ELR (cell line): ENCODE results near the gene BRME1.
A peak's percentile ranks its signal among the peaks of the same experiment; 100 is the strongest.
"Not testable (repeated sequence)": the region's sequence is repeated elsewhere in the genome, so short reads cannot be mapped to it uniquely, and the experiment has no call there.

Source experiments
- DNase-seq: peaks from one replicate; pipeline ENCODE4 v3.0.0-alpha.2; 2015; ENCODE audit warnings: low read depth

BRME1 gene

GRCh38 chr19:13926010-13926409 lies 20.1 kb upstream of the BRME1 start:
- no peak for DNase-seq

- no peak for DNase-seq
These were observed 17.5 kb upstream of the BRME1 start for GRCh38 chr19:13923194-13923987.

DNA sequence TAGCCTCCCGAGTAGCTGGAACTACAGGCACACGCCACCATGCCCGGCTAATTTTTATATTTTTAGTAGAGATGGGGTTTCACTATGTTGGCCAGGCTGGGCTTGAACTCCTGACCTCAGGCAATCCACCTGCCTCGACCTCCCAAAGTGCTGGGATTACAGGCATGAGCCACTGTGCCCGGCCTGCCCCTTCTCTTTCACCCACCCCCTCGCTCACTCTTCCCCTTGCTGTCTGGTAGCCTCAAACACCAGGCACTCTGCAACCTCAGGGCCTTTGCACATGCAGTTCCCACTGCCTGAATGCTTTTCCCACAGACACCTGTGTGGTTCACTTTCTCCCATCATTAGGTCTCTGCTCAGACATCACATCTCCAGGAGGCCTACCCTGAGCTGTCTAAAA lies 16.2 kb upstream of the BRME1 start:
- not testable (repeated sequence) for DNase-seq

GRCh38 chr19:13920940-13921747 lies 15.2 kb upstream of the BRME1 start:
- DNase-seq, result peak; percentile 71

DNA sequence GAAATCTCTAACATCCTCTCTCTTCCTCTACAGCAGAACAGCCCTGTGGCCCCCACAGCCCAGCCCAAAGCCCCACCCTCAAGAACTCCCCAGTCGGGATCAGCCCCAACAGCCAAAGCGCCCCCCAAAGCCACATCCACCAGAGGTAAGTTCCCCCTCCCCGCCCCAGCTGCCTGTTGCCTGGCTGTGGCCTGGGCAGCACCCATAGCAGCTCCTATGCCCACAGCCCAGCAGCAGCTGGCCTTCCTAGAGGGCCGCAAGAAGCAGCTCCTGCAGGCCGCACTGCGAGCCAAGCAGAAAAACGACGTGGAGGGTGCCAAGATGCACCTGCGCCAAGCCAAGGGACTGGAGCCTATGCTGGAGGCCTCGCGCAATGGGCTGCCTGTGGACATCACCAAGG lies 14.6 kb upstream of the BRME1 start:
- no peak for DNase-seq

DNA sequence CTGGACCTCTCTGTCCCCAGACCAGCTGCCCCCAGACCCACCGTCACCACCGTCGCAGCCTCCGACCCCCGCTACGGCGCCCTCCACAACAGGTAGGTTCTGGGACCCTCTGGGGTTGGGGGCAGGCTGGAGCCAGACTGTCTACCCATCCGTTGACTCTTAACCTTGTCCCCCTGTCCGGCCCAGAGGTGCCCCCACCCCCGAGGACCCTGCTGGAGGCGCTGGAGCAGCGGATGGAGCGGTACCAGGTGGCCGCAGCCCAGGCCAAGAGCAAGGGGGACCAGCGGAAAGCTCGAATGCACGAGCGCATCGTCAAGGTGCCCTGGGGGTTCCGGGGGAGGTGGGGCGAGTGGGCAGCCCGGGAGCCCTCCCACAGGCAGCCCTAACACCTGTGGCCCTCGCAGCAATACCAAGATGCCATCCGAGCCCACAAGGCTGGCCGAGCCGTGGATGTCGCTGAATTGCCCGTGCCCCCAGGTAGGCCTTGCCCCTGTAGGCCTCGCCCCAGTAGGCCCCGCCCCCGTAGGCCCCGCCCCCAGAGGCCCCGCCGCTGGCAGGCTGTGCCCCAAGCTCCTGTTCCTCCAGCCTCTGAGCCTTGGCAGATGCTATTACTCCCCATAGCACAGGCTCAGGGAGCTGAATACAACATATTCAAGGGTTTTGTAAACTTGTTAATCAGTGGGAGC lies 13.0 kb upstream of the BRME1 start:
- DNase-seq, result no peak

DNA sequence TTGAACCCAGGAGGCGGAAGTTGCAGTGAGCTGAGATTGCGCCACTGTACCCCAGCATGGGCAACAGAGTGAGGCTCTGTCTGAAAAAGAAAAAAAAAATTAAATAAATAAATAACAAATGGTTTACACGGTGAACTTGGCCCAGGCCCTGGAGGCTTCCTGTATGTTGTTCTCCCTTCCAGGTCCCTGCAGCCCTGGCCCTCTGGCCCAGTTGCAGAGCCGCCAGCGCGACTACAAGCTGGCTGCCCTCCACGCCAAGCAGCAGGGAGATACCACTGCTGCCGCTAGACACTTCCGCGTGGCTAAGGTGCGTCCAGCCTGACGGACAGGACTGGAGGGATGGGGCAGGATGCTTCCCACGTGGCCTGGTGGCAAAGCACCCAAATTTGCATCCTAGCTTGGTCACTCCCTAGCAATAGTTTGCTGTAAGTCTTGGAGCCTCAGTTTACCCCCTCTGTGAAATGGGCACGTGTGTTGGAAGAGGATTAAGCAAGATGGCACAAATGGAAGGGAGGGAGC lies 12.0 kb upstream of the BRME1 start:
- DNase-seq, result no peak

GRCh38 chr19:13914777-13915176 lies 8.9 kb upstream of the BRME1 start:
- no peak for DNase-seq

- no peak for DNase-seq
These were observed 7.4 kb upstream of the BRME1 start for GRCh38 chr19:13913352-13913751.

DNA sequence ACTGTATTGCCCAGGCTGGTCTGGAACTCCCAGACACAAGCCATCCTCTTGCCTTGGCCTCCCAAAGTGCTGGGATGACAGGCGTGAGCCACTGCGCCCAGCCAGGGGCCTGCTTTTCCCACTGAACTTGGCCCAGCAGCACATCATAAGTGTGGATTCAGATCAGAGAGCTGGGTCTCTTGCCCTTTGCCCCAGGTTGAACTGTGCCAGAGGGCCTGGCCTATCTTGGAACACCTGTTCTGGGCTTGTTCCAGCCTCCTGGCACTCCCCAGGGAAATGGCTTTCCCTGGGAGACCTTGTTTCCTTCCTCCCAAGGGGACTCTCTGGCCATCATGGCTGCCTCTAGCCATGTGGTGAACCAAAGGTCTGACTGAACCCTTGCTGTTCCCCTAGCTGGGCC lies 3.5 kb upstream of the BRME1 start:
- no peak for DNase-seq

DNA sequence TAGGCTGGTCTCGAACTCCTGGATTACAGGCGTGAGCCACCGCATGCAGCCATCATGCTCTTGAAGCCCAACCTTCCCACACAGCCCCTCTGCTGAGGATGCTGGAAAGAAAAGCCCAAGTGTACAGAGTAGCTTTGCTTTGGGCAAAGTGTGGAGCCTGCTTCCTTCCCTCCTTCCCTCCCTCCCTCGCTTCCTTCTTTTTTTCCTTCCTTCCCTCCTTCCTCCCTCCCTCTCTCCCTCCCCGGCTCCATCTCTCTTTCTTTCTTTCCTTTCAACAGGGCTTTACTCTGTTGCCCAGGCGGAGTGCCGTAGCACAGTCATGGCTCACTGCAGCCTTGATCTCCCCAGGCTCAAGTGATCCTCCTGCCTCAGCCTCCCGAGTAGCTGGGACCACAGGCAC lies 2.8 kb upstream of the BRME1 start:
- DNase-seq, result no peak

- no peak for DNase-seq
These were observed 993 bp upstream of the BRME1 start for GRCh38 chr19:13906910-13907309.

GRCh38 chr19:13906521-13906904 lies 596 bp upstream of the BRME1 start:
- DNase-seq, result peak; percentile 22

DNA sequence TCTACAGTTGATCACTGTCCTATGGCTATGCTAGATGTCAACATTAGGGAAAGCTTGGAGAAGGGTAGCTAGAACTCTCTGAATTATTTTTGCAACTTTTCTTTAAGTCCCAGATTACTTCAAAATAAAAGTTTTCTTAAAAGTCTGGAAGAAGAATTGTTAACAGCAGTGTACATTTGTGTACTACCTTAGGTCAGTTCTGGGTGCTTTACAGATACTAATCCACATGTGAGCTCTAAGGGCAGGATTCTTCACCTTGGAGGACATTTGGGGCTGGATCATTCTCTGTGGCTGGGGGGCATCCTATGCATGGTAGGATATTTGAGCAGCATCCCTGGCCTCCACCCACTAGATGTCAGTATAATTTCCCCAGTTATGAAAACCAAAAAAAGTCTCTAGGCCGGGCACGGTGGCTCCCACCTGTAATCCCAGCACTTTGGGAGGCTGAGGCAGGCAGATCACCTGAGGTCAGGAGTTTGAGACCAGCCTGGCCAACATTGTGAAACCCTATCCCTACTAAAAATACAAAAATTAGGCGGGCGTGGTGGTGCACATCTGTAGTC lies 2.8 kb downstream of the BRME1 start:
- DNase-seq, result peak; percentile 37

DNA sequence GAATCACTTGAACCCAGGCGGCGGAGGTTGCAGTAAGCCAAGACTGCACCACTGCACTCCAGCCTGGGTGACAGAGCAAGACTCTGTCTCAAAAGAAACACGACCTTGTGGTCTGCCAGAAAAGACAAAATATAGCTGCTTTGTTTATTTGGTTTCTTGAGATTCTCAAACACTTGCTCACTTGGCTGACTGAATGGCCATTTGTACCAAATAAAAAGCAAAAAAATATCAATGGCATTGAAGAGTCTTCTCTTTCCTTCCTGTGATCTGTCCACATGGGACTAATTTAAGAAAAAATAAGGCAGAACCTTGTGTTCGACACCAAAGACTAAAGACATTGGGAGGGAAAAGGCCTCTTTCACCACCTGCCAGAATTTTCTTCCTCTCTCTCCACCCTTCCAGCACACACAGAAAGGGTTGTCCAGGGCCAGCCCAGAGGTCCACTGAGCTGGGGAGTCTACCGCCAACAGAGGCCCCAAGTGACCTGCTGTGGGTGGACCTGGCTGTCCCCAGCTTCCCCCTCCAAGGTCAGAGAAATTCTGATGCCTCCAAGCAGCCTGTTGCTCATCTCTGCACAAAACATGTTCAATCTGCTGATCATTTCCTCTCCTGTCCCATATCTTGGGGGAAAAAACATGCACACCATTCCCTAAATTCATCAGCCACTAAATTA lies 5.9 kb downstream of the BRME1 start:
- DNase-seq, result no peak

DNA sequence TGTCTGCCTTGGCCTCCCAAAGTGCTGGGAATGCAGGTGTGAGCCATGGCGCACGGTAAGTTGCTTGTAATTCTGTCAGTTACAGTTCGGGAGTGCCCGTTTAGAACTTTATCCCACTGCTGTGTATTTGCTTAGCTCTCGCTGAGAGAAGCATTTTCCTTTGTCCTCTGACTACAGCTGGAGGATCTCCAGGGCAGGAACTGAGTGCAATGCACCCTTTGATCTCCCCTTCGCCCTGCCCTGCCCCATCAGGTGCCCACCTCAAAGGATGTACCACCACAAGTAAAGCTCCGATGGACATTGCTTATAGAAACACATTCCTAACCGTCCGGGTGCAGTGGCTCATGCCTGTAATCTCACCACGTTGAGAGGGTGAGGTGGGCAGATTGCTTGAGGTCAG lies 6.5 kb downstream of the BRME1 start:
- DNase-seq, result no peak

DNA sequence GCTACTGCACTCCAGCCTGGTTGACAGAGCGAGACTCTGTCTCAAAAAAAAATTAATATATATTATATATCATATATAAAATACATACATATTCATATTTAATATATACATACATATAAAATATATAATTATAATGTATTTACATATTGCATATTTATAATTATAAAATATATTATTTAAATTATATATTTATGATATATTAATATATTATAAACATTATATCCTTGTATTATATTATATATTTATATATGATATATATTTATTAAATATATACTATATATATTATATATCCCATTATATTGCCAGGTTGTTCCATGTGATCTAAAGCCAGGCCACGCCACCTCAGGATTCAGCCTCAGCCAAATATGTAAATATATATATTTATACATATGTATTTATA lies 9.7 kb downstream of the BRME1 start:
- DNase-seq, result no peak

DNA sequence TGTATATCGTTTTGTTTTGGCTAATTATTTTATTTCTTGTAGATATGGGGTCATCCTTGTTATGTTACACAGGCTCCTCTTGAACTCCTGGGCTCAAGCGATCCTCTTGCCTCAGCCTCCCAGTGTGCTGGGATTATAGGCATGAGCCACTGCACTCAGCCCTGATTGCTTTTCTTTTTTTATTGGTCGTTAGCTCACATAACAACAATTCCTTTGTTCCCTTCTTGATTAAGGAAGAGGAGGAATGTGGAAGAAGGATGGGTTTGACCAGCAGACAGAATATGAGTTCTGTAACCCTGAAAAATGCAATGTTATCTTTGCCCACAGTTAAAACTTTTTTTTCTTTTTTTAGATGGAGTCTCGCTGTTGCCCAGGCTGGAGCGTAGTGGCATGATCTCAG lies 11.4 kb downstream of the BRME1 start:
- no peak for DNase-seq

DNA sequence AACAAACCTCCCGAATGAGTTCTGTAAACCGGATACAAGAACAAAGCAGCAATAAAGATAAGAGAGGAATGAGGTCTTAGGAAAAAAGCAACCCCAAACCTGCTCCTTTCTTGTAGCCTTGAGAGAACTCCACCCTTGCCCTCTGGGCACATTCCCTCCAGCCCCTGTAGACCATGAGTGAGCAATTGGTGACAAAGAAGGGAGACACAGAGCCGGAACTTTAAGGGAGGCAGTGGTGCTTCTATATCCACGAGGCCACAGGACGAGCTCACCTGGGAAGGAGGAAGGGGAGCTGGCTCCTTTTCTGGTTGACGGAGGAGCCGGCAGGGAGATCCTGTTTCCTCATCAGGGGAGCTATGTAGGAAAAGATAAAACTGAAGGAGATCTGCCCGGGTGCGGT lies 13.0 kb downstream of the BRME1 start:
- no peak for DNase-seq

DNA sequence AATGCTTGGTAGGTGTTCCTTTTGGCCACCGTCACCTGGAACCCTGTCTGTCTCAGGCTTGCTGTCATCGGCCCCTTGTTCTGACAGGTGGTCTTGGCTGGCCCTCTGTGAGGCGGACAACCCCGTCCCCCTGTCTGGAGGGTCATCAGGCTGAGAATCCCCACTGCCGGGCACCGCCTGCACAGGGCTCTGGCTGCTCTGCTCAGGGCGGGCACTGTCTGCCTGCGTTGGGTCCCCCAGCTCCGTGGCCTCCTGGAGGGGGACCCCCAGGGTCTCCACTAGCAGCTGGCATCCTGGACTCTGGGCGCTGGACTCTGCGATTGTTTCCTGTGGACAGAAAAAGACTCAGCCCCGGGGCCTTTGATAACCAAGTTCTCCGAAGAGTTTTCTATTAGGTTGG lies 15.8 kb downstream of the BRME1 start:
- DNase-seq, result no peak

GRCh38 chr19:13888281-13888680 lies 17.6 kb downstream of the BRME1 start:
- DNase-seq, result no peak

DNA sequence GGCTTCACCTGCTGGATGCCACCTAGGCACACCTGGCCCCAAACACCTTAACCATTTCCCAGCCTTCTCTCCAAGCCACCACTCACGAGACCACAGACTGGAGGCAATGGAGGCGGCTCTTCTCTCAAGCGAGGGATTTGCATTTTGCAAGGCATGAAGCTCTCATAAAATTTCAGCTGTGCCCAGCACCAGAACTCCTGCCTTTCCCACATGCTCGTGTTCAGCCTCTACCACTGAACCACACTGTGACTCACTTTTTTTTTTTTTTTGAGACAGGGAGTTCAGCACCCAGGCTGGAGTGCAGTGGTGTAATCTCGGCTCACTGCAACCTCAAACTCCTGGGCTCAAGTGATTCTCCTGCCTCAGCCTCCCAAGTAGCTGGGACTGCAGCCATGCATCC lies 18.4 kb downstream of the BRME1 start:
- peak; percentile 53 for DNase-seq
